Left renal cortex interstitium (tissue), 4 donors: Measurements from ENCODE around the gene TH. TPM values are rescaled to one million over a fixed set of nuclear protein-coding genes. Genes with fewer than 3 reads are reported as not detected.
"Not testable (repeated sequence)": the region's sequence is repeated elsewhere in the genome, so short reads cannot be mapped to it uniquely, and the experiment has no call there.

Source experiments
- DNase-seq, 4 donors: peaks; one replicate each; pipeline ENCODE4 v3.0.0-alpha.2; 2013; ENCODE audit warnings: low read depth in 4 of 4, low spot score in 2 of 4, missing footprints in 1 of 4
- polyA plus RNA-seq, 4 donors: library from polyadenylated mRNA; unstranded; fragments of 120-200 nt; gene quantifications; one replicate each; pipeline ENCODE4 v1.2.1, GENCODE V29; 2013; ENCODE audit not compliant: insufficient read length in 4 of 4

The TH gene
- polyA plus RNA-seq, 4 donors, result 0.66 to 2.4 (median 1.0) TPM

DNA sequence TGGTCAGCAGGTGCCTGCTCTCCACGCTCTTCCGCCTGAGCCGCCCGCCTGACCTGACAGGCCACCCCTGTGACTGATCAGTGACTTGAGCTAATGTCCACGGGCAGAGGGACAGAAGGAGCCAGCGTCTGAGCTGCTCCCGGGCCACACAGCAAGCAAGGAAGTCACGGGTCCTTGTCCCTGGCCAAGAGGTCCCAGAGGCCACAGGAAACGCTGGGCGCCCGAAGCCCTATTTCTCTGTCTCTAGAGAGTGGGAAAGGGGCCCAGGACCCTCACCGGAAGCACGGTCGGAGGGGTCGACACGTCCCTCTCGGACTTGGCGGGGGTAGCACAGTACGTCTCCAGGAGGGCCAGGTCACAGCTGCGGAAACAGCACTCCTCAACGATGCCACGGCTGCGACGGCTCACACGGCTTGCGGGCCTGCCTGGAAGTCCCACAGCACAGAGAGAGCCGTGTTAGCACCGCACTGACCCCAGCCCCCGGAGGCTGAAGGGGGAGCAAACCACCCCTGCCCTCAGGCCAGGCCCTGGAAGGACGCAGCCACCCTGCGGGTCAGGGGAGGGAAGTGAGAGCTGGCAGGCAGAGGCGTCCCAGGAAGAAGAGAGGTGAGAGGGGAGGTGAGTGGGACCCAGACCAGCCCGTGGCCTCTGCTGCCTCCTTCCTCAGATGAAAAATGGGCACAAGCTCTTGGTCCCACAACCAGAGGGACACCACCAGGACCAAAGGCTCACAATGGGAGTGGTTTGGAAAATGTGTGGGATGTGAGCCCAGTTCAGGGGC, 38.2 kb downstream of the TH start:
- DNase-seq, result no peak

DNA sequence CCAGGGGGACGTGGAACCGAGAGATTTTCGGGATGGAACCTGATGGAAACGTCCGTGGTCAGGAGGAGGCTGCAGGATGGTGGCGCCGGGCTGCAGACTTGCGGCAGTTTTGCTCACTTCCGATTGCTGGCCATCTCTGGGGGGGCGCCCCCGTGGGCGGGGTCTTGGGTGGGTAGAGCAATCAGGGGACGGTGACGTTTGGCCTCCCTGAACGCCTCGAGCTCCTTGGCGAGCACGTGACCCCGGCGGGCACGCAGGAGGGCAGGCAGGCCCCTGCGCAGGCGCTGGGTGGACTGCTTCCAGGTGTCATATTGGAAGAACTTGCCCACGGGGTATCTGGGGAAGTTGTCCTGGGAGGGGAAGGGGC, 38.8 kb downstream of the TH start:
- no peak for DNase-seq

DNA sequence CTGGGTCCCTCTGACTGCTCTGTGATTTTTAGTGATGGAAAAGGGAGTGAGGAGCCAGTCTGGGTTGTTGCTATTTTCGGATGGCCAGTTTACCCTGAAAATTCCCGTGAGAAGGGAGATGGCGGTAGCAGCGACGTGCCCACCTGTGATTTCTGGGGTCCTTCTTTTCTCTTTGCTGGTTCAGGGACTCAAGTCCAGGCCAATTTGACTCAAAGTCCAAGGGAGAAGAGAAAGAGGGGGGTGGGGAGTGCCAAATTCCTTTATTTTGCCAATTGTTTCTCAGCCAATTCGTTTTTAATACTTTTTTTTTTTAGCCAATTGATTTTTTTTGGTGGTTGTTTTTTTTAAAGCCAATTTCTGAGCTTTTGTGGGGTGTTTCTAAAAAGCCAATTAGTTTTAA, 39.4 kb downstream of the TH start:
- no peak for DNase-seq

DNA sequence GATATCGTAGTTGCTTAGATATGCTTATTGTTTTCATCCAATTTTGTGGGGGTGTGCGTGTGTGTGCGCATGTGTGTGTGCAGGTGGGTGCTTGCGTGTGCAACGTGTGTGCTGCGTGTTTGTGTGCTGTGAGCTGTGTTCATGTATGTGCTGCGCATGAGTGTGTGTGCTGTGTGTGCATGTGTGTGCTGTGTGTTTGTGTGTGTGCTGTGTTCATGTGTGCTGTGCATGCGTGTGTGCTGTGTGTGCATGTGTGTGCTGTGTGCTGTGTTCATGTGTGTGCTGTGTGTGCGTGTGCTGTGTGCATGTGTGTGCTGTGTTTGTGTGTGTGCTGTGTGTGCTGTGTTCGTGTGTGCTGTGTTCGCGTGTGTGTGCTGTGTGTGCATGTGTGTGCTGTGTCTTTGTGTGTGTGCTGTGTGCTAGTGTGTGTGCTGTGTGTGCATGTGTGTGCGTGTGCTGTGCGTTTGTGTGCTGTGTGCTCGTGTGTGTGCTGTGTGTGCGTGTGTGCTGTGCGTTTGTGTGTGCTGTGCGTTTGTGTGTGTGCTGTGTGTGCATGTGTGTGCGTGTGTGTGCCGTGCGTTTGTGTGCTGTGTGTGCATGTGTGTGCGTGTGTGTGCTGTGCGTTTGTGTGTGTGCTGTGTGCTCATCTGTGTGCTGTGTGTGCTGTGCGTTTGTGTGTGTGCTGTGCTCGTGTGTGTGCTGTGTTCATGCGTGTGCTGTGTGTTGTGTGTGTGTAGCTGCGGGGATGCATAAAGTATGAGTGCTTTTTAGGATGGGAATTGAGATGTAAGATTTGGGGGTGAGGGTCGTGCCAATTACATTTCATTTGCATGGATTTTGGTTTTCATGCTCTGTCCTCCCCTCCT, 40.0 kb downstream of the TH start:
- no peak for DNase-seq

DNA sequence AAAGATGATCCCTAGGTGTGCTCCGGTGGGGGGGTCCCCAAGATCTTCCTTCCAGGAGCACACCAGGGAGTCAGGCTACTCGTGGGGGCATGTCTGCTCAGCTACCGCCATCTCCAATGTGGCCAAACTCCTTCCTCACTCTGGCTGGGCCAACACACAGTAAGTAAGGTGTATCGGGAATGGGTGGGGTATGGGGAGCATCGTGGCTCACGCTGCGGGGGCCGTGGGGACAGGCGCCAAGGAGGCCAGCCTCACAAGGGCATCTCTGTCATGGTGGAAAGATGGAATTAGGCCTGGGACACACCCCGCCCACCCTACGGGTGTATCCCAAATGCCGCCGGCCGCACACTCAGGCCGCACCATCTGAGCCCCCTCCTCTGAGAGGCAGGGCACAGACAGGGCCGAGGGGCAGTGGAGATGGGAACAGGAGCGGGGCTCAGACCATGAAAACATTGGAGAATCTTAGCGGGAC, 40.7 kb downstream of the TH start:
- no peak for DNase-seq

DNA sequence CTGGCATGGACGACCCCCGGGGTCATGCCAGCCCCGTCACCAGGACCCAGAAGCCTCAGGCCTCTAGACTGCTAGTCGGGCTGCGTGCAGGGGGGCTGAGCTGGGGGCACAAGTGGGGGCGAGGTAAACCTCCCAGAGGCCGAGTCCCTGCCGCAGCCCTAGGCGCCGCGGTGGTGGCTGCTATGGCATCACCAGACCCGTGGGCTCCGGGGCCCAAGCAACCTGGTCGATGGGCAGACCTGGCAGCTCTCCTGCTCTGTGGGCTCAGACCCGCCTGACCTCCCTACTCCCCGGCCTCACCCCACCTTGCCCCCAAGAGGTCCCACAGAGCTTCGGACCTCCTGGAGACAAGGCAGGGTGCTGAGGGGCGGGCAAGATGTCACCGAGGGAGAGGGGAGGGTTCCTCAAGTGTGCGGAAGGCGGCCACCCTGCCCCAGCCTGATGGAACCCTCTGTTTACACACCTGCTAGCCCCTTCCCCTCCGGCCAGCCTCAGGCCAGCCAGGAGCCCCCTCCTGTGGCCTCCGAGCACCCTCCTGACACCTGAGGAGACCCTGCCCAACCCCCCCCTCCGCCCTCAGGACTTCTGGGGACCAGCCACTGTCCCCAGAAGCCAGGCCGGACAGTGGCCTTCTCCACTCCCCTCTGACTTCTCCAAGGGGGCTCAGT, 41.8 kb downstream of the TH start:
- no peak for DNase-seq

DNA sequence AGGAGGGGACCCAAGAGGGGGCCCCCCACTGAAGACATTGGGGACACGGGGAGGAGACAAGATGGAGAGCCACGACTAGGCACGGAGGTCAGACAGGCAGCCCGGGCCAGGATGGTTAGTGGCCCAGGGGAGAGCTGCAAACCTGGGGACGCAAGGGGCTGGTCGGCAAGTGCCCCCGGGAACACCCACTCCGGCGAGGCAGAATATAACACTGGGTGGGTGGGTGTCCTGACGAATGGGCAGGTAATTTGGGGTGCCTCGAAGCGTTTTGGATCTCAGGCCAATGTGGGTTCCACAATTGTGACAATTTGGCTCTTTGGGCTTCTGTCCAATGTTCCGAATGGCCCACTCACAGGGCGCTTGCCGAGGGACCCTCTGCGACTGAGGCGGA, 42.3 kb downstream of the TH start:
- no peak for DNase-seq

DNA sequence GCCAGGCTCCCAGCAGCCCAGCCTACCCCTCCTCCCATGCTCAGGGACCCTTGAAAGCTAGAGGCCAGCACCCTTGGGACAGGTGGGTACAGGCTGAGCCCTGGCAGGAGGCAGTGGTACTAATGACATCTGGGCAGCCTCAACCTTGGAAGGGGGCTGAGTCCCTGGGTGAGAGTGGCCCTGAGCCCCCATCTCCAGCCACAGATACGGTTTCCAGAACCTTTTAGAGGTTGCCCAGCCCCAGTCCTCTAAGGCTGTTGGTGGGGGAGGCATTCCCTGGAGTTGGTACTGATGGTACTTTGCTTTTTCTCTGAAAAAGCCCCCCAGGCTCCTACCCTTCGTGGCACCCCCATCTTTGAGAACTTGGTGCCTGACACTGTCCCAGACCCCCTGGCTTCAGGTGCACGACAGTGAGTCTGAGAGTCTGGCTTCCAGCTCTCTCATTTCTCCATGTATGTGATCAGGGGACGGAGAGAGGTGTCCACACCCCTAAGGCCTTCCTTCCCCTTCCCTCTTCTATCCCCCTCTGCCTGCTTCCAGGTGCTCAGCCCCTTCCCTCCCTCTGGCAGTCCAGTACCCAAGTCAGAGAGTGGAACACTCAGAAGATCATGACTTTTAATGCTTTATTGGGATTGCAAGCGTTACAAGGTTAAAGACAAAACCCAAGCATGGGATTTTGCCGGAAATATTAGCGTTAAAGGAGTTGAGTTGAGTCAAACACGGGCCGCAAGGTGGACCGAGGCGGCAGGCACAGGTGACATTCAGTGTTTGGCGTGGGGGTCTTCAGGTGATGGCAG, 42.9 kb downstream of the TH start:
- no peak for DNase-seq

DNA sequence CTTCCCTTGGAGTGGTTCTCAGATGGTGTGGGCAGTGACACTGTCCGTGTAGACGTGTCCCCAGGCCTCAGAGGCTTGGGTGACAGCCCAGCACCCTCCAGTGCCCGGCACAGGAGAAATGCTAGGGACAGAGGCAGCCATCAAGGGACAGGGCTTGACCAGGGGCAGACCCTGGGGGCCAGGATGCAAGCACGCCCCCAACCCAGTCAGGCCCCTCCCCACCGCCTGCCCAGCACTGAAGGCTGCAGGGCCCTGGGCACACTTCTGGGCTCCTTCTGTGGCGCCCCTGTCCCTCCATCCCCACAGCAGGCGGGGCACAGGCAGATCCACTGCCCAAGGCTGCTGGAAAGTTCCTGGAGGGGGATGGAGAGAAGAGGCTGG, 43.5 kb downstream of the TH start:
- no peak for DNase-seq

DNA sequence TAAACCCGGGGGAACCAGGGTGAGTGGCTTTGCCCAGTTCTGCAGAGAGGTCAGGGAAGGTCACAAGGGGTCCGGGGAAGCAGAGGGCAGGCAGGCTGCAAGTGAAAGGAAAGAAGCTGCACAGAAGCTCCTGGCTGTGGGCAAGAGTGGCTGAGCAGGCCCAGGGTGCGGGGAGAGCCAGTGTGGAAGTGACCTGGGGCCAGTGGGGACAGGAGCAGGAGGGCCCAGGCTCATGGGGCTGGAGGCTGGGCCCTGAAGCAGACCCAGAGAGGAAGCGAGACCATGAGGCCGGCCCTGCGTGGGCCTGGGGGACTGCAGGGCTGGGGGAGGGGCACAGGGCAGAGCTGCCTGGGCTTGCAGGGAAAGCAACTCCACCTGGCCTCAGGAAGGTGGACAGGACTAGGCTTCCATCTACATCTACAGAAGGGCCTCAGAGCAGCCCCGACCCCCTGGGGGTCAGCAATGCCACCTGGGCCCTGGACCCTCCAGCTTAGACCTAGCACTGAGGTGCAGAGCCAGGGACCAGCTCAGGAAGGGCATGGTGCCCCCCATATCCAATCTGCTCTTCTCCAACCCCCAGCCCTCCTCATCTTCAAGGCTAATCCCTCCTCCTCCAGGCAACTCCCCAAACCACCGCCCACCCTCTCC, 44.0 kb downstream of the TH start:
- no peak for DNase-seq

DNA sequence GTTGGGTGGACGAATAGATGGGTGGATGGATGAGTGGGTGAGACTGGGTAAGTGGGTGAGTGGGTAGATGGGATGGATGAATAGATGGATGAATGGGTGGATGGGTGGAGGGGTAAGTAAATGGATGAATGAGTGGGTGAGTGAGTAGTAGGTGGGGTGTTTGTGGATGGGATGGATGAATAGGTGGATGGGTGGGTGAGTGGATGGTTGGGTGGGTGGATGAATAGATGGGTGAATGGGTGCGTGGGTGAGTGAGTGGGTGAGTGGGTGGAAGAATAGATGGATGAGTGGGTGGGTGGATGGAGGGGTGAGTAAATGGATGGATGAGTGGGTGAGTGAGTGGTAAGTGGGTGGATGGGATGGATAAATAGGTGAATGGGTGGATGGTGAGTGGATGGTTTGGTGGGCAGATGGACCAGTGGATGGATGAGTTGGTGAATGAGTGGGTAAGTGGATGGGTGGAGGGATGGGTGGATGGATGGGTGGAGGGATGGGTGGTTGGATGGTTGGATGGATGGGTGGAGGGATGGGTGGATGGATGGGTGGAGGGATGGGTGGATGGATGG, 45.0 kb downstream of the TH start:
- no peak for DNase-seq

DNA sequence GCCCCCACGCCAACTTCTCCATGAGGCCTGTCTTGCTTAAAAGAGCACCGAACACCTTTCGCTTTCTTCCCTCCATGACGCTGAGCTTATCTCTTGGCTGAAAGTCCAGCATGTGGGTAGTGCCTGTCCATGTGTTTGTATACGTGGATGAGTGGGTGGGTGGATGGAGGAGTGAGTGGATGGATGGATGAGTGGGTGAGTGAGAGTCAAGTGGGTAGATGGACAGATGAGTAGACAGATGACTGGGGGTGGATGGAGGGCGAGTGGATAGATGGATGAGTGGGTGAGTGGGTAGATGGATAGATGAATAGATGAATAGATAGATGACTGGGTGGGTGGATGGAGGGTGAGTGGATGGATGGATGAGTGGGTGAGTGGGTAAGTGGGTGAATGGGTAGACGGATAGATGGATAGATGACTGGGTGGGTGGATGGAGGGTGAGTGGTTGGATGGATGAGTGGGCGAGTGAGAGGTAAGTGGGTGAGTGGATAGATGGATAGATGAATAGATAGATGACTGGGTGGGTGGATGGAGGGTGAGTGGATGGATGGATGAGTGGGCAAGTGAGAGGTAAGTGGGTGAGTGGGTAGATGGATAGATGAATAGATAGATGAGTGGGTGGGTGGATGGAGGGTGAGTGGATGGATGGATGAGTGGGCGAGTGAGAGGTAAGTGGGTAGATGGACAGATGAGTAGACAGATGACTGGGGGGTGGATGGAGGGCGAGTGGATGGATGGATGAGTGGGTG, 46.7 kb downstream of the TH start:
- not testable (repeated sequence) for DNase-seq

DNA sequence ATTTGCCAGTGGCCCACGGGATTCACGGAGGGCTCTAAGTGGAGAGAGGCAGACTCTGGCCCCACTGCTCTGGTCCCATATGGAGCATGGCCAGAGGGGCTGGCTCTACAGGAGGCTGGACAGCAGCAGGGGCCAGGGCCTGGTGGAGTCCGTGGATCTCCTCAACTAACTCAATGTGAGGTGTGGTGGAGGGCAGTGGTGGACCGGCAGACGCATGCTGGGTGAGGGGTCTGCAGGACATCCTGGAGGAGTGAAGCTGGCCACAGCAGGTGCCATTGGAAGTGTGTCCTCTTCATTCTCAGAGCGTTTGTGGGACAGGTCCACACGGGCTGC, 48.0 kb downstream of the TH start:
- no peak for DNase-seq

DNA sequence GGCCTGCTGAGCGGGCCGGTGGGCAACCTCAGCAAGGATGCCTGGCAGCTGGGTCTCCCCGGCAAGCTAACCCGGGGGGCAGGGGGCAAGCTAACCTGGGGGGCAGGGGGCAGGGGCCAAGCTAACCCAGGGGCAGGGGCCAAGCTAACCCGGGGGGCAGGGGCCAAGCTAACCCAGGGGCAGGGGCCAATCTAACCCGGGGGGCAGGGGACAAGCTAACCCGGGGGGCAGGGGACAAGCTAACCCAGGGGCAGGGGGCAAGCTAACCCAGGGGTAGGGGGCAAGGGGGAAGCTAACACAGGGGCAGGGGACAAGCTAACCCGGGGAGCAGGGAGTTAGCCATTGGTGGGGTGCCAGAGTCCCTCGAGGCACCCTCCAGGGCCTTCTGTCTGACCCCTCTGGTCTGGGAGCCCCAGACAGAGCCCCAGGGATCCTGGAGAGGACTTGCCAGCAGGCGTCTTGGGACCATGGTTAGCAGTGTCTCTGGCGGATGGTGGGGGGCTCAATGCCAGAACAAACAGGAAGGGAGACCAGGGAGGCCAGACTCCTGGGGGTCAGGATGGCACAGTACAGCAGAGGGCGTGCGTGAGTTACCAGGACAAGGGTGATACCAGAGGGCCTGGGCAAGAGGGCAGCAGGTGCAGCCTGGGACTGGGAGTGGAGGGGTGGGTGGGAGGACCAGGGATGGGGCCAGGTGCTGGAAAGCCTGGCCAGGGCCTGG, 48.5 kb downstream of the TH start:
- DNase-seq, result no peak

DNA sequence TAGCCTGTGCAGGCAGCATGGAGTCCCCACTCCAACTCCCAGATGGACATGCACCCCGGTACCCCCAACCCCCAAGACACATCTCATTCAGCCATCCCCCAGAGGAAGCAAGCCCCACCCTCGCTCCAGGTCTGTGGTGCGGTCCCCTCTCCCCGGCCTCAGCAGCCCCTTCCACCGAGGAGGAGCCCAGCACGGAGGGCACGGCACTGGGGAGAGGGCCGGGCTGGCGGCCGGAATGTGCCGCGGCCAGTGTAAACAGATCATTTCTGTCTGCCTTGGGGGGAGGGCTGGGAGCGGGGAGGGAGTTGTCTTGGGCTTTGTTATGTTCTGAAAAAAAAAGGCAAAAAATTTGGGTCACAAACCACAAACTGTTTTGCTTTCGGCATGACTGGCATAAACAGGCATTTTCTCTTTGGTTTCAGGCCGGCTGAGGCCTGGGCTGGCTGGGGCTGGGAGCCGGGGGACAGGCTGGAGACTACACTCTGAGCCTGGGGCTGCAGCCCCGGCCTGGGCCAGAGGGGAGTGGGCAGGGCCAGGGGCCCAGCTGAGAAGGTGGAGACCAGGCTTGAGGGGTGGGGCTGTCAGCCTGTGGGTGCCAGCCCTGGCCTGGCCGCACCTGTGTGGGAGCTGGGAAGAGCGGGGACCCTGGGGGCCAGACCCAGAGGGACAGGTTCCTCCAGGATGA, 49.3 kb downstream of the TH start:
- no peak for DNase-seq

DNA sequence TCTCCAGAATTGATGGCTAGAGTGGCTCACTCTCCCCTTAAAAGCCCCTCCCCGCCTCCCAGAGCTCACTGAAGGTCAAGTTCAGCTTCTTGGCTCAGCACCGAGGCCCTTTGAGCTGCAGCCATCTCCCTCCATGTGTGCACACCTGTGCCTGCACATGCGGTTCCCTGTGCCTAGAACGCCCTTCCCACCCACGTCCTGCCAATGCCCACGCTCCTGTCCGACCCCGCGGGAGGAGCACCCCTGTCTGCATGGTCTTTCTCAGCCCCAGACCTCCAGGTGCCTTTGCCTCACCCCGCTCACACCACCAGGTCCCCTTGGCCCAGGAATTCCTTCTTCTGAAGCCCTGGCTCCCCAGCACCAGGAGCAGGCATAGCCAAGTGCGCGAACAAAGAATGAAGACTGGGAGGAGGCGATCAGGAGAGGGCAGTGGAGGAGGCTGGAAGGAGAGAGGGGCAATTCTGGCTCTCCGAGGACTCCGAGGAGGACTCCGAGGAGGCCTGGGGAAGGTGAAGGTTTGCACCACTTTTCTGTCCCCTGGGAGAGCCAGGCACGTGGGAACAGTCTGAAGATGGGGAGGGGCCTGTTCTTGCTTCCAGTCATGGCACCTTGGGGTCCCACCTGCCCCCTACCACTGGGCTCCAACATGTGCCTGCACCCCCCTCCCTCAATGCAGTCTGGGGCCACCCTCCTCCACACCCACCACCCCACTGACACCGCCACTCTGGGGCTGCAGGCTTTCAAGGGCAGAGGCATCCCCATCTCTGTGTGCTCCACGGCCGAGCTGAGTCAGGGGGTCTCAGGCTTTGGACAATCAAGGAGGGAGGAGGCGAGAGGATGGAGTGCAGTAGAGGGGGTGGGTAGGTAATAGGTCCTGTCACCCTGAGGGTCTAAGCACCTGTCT, 50.1 kb downstream of the TH start:
- no peak for DNase-seq
